Ectodermal cell (in vitro differentiated cells): ENCODE data around the gene ITK.

Experiments
- H3K27ac ChIP-seq: 2 replicates; pipeline ENCODE4 v1.7.0; 2013; ENCODE audit warnings: mild to moderate bottlenecking, low read depth, low read length; ENCODE audit not compliant: insufficient read depth, poor library complexity, severe bottlenecking
- H3K27me3 ChIP-seq: 2 replicates; pipeline ENCODE4 v1.7.0; 2013; ENCODE audit warnings: mild to moderate bottlenecking, low read length; ENCODE audit not compliant: insufficient read depth, control insufficient read depth, poor library complexity, severe bottlenecking
- H3K36me3 ChIP-seq: one replicate; pipeline ENCODE4 v1.7.0; 2013; ENCODE audit warnings: low read length; ENCODE audit not compliant: control insufficient read depth, insufficient read depth
- H3K4me1 ChIP-seq: one replicate; pipeline ENCODE4 v1.7.0; 2013; ENCODE audit warnings: low read length; ENCODE audit not compliant: control insufficient read depth, insufficient read depth
- H3K4me3 ChIP-seq: 2 replicates; pipeline ENCODE4 v1.7.0; 2013; ENCODE audit warnings: low read depth, low read length, control low read depth; ENCODE audit not compliant: insufficient read depth
- H3K9me3 ChIP-seq: 2 replicates; pipeline ENCODE4 v1.7.0; 2013; ENCODE audit warnings: mild to moderate bottlenecking, low read length, moderate library complexity; ENCODE audit not compliant: control insufficient read depth
- WGBS, 2 experiments: methylation state at CpG; one replicate each; pipeline ENCODE4 v1.1.7; 2013; ENCODE audit warnings: missing lambda C conversion rate in 2 of 2; 5-methylcytosine and 5-hydroxymethylcytosine counted together

Gene ITK

DNA sequence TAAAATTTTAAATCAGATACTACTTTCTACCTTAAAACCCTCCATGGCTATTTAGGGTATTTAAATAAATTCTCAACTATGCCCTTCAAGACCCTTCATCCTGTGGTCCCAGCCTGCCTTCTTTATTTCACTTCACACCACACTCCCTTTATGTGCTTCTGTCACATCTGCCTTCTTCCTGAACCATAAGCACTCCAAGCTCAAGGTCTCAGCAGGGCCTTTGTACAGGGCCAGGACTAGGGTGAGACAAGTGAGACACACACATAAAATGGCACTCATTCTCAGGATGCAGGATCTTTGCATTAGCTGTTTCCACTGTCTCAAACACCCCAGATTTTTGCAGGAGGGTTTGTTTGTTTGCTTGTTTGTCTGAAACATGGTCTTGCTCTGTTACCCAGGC lies 7.6 kb downstream of the ITK start:
- Histone ChIP-seq H3K27me3 (peaks cover 36% of the 10 kb centered on the region), H3K9me3 (no peaks in the 10 kb centered on the region), H3K4me1 (no peaks in the 10 kb centered on the region), H3K36me3 (no peaks in the 10 kb centered on the region), H3K4me3 (no peak overlapping the region), H3K27ac (no peak overlapping the region)

DNA sequence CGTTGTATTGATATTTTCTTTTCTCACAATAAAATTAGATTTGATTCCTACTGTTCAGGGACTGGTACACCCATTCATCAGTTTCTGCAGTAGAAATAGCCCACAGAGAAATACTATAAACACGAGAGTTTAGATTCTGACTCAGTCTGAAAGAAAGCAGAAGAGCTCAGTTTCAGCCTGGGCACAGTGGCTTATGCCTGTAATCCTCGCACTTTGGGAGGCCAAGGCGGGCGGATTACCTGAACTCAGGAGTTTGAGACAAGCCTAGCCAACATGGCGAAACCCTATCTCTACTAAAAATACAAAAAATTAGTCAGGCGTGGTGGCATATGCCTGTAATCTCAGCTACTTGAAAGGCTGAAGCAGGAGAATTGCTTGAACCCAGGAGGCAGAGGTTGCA lies 8.6 kb downstream of the ITK start:
- no peaks in the 10 kb centered on the region for H3K9me3 ChIP-seq
- H3K4me1 ChIP-seq = no peaks in the 10 kb centered on the region
- H3K27ac ChIP-seq = no peak overlapping the region
- 90 to 92% methylated on average over 6 of the region's 7 CpGs for WGBS, 2 experiments
- no peaks in the 10 kb centered on the region for H3K36me3 ChIP-seq
- no peak overlapping the region for H3K4me3 ChIP-seq
- H3K27me3 ChIP-seq = peaks cover 36% of the 10 kb centered on the region

DNA sequence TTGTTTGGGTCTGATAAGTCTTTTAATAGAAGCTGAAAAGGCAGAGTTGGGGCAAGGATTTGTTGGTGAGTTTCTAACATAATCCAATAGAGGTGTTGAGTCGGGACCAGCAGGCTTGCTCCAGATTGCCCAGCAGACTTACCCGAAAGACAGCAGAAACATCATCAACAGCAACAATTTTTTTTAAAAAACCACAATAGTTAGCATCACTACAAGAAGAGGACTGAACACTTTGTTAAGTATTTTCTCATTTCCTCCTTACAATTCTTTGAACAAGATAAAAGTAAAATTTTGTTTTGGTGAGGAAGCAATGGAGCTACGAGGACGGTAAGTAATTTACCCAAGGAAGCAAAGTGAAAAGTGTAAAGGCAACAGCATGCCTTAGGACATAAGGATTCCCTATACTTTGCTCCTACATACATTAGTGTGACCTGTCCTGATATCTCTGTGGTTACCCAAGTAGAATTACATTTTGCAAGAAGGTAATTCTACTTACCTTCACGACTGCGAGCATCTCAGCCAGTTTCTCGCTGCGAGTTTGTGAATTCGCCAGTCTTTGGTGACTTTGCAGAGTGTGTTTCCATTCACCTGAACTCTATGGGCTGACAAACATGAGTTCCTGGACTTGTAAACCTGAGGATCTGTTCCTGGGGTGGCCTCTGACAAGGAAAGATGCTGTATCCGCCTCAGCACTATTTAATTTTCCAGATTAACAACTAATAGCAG lies 13.2 kb downstream of the ITK start:
- H3K4me3 ChIP-seq = no peak overlapping the region
- peaks cover 7% of the 10 kb centered on the region for H3K27me3 ChIP-seq
- no peak overlapping the region for H3K27ac ChIP-seq
- no peaks in the 10 kb centered on the region for H3K36me3 ChIP-seq
- H3K9me3 ChIP-seq = no peaks in the 10 kb centered on the region
- WGBS, 2 experiments = 95% methylated on average over 10 of the region's 10 CpGs
- no peaks in the 10 kb centered on the region for H3K4me1 ChIP-seq

DNA sequence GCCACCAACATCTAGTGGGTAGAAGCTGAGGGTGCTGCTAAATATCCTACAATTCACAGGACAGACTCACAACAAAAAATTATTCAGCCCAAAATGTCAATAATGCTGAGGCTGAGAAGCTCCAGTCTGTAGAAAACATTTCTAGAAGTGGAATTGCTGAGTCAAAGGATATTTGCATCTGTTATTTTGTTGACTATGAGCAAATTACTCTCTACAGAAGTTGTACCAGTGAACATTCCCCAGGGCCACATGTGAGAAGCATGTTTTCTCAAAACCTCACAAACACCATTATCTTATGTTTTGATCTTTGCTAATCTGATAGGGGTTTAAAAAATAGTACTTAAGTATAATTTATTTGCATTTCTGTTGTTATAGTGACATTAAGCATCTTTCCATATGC lies 15.4 kb downstream of the ITK start:
- H3K36me3 ChIP-seq = no peaks in the 10 kb centered on the region
- H3K9me3 ChIP-seq = no peaks in the 10 kb centered on the region
- no peaks in the 10 kb centered on the region for H3K4me1 ChIP-seq
- H3K27me3 ChIP-seq = no peaks in the 10 kb centered on the region
- no peak overlapping the region for H3K4me3 ChIP-seq
- H3K27ac ChIP-seq = no peak overlapping the region

DNA sequence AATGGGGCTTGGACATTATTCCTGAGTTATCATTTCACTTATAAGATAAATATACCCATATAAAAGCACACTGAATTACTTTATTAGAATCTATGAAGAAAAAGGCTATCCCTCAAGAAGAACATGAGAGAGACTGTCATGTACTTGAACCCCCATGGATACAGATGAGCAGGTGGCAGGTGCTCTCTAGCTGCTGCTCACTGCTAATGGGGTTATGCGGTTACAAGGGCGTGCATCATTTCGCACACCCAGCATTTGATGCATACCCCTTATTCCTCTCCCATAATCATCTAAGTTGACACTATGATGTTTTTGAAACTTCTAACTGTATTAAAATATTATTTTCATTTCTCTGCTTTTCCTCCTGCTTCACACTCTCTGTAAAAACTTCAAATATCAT lies 16.4 kb downstream of the ITK start:
- H3K27ac ChIP-seq = no peak overlapping the region
- no peaks in the 10 kb centered on the region for H3K36me3 ChIP-seq
- no peaks in the 10 kb centered on the region for H3K9me3 ChIP-seq
- no peaks in the 10 kb centered on the region for H3K27me3 ChIP-seq
- H3K4me1 ChIP-seq = no peaks in the 10 kb centered on the region
- 92 to 100% methylated on average over 3 of the region's 3 CpGs for WGBS, 2 experiments
- H3K4me3 ChIP-seq = no peak overlapping the region

DNA sequence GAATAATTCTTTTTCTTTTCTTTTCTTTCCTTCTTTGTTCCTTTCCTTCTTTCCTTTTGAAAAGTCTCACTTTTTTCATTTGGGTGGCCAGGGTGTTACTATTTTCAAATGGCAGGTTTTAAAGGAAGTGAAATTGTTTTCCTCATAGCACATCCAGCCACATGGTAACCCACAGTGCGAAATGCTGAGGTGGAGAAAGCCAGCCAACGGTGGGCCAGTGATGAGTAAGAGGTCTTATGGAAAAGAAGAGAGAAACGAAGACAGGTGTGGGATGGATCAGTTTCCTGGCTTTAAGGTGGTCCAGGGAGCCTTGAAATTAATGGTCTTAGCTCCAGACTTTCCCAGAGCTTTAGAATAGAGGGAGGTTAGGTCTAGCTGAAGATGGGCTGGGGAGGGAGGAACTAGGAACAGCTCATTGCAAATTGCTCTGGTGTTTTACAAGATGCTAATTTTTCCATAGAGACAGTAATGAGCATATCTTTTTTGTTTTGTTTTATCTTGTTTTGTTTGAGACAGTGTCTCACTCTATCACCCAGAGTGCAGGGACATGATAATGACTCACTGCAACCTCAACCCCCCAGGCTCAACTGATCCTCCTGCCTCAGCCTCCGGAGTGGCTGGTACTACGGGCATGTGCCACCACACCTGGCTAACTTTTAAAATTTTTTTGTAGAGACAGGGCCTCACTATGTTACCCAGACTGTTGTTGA lies 17.8 kb downstream of the ITK start:
- Histone ChIP-seq H3K4me1 (no peaks in the 10 kb centered on the region), H3K27ac (no peak overlapping the region), H3K9me3 (no peaks in the 10 kb centered on the region), H3K36me3 (no peaks in the 10 kb centered on the region), H3K27me3 (no peaks in the 10 kb centered on the region), H3K4me3 (no peak overlapping the region)
- 69 to 78% methylated on average over 4 to 5 of the region's 5 CpGs for WGBS, 2 experiments

DNA sequence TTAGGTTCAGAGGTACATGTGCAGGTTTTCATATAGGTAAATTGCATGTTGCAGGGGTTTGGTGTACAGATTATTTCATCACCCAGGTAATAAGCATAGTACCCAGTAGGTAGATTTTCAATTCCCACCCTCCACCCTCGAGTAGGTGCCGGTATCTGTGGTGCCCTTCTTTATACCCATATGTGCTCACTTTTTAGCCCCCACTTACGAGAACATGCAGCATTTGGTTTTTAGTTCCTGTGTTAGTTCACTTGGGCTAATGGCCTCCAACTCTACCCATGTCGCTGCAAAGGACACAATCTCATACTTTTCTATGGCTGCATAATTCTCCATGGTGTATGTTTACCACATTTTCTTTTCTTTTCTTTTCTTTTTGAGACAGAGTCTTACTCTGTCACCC lies 21.2 kb downstream of the ITK start:
- 94 to 96% methylated on average over 4 of the region's 4 CpGs for WGBS, 2 experiments
- no peak overlapping the region for H3K27ac ChIP-seq
- H3K4me3 ChIP-seq = no peak overlapping the region
- no peaks in the 10 kb centered on the region for H3K36me3 ChIP-seq
- H3K27me3 ChIP-seq = no peaks in the 10 kb centered on the region
- peaks cover 3% of the 10 kb centered on the region for H3K9me3 ChIP-seq
- H3K4me1 ChIP-seq = no peaks in the 10 kb centered on the region

DNA sequence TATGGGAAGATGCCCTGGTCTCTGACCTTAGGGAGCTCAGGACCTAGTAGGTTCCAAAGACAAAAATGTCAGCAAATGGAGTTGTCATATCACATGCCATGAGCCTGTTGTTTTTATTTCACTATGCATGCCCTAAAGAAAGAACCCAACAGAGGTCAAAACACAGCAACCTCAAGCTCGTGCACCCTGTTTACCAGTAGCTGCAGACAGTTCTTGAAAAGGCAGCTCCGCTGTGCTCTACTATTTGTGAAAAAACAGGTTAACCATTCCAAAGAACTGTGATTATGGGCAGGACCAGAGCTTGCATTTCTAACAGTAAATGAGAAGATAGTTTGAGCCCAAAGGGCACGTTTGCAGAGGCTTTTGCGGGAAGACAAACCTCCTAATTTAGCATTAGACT lies 22.8 kb downstream of the ITK start:
- H3K9me3 ChIP-seq = peaks cover 3% of the 10 kb centered on the region
- WGBS, 2 experiments = 91 to 98% methylated on average over 4 of the region's 4 CpGs
- no peaks in the 10 kb centered on the region for H3K36me3 ChIP-seq
- H3K27me3 ChIP-seq = no peaks in the 10 kb centered on the region
- H3K4me1 ChIP-seq = no peaks in the 10 kb centered on the region
- no peak overlapping the region for H3K4me3 ChIP-seq
- H3K27ac ChIP-seq = no peak overlapping the region

DNA sequence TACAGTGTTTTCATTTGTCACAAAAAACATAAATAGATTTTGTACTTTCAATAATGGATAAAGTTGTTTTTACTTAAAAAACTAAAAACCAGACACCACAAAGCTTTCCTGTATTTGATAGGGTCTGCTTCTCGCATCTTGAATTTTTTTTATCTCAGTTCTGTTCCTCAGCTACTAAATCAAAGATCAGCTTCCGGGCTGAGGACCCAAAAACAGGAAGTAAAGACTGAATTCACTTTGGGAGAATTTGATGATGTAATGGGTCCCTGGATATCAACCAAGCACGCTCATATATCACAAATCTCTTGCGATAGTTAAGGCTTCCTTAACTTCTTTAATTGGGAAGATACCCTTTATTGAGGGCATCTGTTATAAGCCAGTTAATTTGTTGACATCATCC lies 24.1 kb downstream of the ITK start:
- 89 to 93% methylated on average over 3 to 4 of the region's 4 CpGs for WGBS, 2 experiments
- Histone ChIP-seq H3K9me3 (peaks cover 3% of the 10 kb centered on the region), H3K27me3 (no peaks in the 10 kb centered on the region), H3K4me3 (no peak overlapping the region), H3K4me1 (no peaks in the 10 kb centered on the region), H3K27ac (no peak overlapping the region), H3K36me3 (no peaks in the 10 kb centered on the region)

DNA sequence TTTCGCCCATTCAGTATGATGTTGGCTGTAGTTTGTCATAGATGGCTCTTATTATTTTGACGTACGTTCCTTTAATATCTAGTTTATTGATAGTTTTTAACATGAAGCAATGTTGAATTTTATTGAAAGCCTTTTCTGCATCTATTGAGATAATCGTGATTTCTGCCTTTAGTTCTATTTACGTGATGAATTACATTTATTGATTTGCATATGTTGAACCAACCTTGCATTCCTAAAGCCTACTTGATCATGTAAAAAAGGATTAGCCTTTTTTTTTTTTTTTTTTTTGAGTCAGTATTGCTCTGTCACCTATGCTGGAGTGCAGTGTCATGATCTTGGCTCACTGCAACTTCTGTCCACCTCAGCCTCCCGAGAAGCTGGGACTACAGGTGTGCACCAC lies 25.1 kb downstream of the ITK start:
- H3K9me3 ChIP-seq = peaks cover 3% of the 10 kb centered on the region
- 89 to 95% methylated on average over 6 of the region's 6 CpGs for WGBS, 2 experiments
- no peaks in the 10 kb centered on the region for H3K27me3 ChIP-seq
- H3K4me1 ChIP-seq = no peaks in the 10 kb centered on the region
- H3K27ac ChIP-seq = no peak overlapping the region
- no peak overlapping the region for H3K4me3 ChIP-seq
- H3K36me3 ChIP-seq = no peaks in the 10 kb centered on the region
